NCI-H2107 treated with DMSO at 0.1 percent for 48 hours (cell line): ENCODE measurements around the gene MAP3K20.
"Not testable (repeated sequence)": the region's sequence is repeated elsewhere in the genome, so short reads cannot be mapped to it uniquely, and the experiment has no call there.

Source experiments
- DNase-seq: peaks from one replicate; lab custom pipeline; 2025; ENCODE audit not compliant: unreplicated experiment; lab: John Stamatoyannopoulos, UW

Gene MAP3K20

DNA sequence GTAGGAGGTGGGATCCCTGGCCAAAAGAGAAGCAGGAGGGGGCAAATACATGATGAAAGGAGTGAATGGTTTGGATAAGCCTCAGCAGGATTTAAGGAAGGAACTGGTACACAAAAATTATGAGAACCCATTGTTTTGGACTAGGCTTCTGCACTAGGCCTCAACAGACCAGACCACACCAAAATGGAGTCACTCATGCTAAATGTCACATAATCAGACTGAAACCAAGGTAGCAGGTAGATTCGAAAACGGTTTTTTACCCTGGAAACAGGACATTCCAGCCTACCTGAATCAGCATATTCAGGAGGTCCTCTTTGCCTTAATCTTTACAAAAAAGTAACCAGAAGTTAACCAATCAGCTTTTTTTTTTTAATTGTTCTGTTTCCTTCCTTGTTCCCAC lies 229.7 kb downstream of the MAP3K20 start:
- no peak for DNase-seq

DNA sequence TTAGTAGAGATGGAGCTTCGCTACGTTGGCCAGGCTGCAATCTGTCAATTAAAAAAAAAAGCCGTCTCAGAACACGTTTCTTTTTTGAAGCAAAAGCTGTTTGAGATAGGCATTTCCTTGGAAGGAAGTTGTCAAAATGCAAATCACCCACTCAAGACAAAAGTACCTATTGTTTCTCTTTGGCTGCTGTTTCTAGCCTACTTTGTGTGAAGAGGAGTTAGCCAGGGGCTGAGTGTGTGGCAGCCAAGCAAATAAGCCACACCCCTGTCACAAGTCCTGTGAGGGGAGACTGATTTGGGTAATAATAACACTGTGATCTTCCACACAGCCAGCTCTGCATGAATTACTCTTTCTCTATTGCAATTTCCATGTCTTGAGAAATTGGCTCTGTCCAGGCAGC lies 231.6 kb downstream of the MAP3K20 start:
- no peak for DNase-seq

DNA sequence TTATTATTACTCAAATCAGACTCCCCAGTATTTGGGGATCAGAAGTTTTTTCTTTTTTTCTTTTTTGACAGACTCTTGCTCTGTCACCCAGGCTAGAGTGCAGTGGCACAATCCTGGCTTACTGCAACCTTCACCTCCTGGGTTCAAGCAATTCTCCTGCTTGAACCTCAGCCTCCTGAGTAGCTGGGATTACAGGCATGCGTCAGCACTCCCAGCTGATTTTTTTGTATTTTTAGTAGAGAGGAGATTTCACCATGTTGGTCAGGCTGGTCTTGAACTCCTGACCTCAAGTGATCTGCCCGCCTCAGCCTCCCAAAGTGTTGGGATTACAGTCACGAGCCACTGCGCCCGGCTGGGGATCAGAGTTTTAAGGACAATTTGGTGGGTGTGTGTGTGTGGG lies 233.7 kb downstream of the MAP3K20 start:
- not testable (repeated sequence) for DNase-seq

DNA sequence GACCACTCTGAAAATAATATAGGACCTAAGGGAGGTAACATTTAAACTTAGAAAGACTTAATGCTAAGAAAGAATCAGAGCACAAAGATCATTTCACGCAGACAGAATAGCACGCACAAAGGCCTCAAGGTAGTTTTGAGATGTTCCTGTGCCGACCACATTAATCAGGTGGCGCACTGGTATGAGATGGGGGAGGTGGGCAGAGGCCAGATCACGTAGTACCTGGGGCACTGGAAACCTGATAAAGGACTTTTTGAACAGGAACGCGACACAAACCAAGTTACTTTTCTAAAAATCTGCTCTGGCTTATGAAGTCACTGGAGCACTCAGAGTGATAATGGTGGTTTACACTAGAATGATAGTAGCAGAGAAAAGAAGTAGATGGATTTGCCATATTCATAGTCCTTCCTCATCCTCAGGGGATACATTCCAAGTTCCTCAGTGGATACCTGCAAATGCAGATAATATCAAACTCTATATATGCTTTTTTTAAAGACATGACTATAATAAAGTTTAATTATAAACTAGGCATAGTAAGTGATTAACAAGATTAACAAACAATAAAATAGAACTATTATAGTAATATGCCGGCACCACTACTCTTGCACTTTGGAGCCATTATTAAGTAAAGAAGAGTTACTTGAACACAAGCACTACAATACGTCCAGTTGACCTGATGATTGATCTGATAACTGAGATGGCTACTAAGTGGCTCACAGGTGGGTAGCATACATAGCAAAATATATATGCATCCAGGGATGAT lies 236.4 kb downstream of the MAP3K20 start:
- no peak for DNase-seq
